Measurements from ENCODE around the gene RBP3. TPM values are rescaled to one million over a fixed set of nuclear protein-coding genes. Genes with fewer than 3 reads are reported as not detected.

The RBP3 gene
- total RNA-seq, 2 donors from 2014 or later, result not detected

- H3K36me3 ChIP-seq, result no peaks in the 10 kb centered on the region
- DNase-seq (ENCODE audit: low spot score) (no peak), ATAC-seq (ENCODE audit: insufficient number of reproducible peaks, low FRiP score, low read depth) (no peak)
- no peaks in the 10 kb centered on the region for H3K9me3 ChIP-seq
- TF ChIP-seq CTCF (IDR thresholded peaks at IDR 0.05), result no peak
- no peak overlapping the region for H3K27ac ChIP-seq
- no peaks in the 10 kb centered on the region for H3K27me3 ChIP-seq (replicated peaks; ENCODE audit: insufficient read depth)
- peaks cover 0 to 6% of the 10 kb centered on the region in 2 donors for H3K4me1 ChIP-seq (ENCODE audit: control insufficient read depth in 1 of 2, low read depth in 2 of 2)
- no peak overlapping the region for H3K4me3 ChIP-seq
These were observed 12.3 kb upstream of the RBP3 start for GRCh38 chr10:47335906-47336305.

DNA sequence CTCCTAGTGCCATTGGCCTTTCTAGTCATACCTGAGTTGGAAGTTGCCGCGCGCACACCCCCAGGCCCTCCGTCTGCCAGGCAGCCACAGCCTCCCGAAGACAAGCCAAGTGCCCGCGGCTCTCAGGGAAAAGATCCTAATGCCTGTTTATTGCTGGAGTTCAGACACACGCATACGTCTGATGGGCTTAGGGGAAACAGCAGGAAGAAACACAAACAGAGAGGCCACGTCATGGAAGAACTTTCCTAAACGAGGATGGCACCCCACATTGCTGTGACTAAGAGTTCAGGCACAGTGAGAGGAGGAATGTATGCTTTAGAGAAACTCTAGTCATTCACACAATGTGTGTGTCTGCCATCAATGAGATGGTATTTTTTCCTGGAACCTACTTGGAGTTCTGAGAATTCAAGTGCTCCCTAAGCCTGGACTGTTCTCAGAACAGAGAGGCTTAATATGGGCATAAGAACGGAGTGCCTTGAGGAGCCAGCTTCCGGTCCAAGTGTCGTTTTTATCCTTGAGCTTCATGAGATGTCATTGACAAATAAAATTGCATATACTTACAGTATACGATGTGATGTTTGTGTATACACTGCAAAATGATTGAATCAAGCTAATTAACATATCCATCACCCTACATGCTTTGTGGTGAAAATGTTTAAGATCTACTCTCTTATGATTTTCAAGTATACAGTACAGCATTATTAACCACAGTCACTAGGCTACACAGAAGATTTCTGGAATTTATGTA lies 11.6 kb upstream of the RBP3 start:
- no peak for TF ChIP-seq CTCF (IDR thresholded peaks at IDR 0.05)
- Histone ChIP-seq H3K27me3 (replicated peaks; ENCODE audit: insufficient read depth) (no peaks in the 10 kb centered on the region), H3K9me3 (no peaks in the 10 kb centered on the region), H3K36me3 (no peaks in the 10 kb centered on the region), H3K27ac (no peak overlapping the region), H3K4me3 (no peak overlapping the region), H3K4me1 (ENCODE audit: control insufficient read depth in 1 of 2, low read depth in 2 of 2) (peaks cover 0 to 6% of the 10 kb centered on the region in 2 donors)
- no peak for ATAC-seq (ENCODE audit: insufficient number of reproducible peaks, low FRiP score, low read depth)
- no peak for DNase-seq (ENCODE audit: low spot score)

GRCh38 chr10:47337310-47337709 lies 10.9 kb upstream of the RBP3 start:
- no peak for DNase-seq (ENCODE audit: low spot score)
- Histone ChIP-seq H3K27ac (no peak overlapping the region), H3K4me1 (ENCODE audit: control insufficient read depth in 1 of 2, low read depth in 2 of 2) (peaks cover 0 to 6% of the 10 kb centered on the region in 2 donors), H3K9me3 (no peaks in the 10 kb centered on the region), H3K27me3 (replicated peaks; ENCODE audit: insufficient read depth) (no peaks in the 10 kb centered on the region), H3K36me3 (no peaks in the 10 kb centered on the region), H3K4me3 (no peak overlapping the region)
- no peak for TF ChIP-seq CTCF (IDR thresholded peaks at IDR 0.05)
- no peak for ATAC-seq (ENCODE audit: insufficient number of reproducible peaks, low FRiP score, low read depth)

GRCh38 chr10:47339186-47339735 lies 8.9 kb upstream of the RBP3 start:
- no peak for ATAC-seq (ENCODE audit: insufficient number of reproducible peaks, low FRiP score, low read depth)
- peaks cover 0 to 6% of the 10 kb centered on the region in 2 donors for H3K4me1 ChIP-seq (ENCODE audit: control insufficient read depth in 1 of 2, low read depth in 2 of 2)
- no peak for DNase-seq (ENCODE audit: low spot score)
- H3K4me3 ChIP-seq, result no peak overlapping the region
- H3K9me3 ChIP-seq, result no peaks in the 10 kb centered on the region
- no peak overlapping the region for H3K27ac ChIP-seq
- H3K36me3 ChIP-seq, result no peaks in the 10 kb centered on the region
- no peak for TF ChIP-seq CTCF (IDR thresholded peaks at IDR 0.05)
- no peaks in the 10 kb centered on the region for H3K27me3 ChIP-seq (replicated peaks; ENCODE audit: insufficient read depth)

DNA sequence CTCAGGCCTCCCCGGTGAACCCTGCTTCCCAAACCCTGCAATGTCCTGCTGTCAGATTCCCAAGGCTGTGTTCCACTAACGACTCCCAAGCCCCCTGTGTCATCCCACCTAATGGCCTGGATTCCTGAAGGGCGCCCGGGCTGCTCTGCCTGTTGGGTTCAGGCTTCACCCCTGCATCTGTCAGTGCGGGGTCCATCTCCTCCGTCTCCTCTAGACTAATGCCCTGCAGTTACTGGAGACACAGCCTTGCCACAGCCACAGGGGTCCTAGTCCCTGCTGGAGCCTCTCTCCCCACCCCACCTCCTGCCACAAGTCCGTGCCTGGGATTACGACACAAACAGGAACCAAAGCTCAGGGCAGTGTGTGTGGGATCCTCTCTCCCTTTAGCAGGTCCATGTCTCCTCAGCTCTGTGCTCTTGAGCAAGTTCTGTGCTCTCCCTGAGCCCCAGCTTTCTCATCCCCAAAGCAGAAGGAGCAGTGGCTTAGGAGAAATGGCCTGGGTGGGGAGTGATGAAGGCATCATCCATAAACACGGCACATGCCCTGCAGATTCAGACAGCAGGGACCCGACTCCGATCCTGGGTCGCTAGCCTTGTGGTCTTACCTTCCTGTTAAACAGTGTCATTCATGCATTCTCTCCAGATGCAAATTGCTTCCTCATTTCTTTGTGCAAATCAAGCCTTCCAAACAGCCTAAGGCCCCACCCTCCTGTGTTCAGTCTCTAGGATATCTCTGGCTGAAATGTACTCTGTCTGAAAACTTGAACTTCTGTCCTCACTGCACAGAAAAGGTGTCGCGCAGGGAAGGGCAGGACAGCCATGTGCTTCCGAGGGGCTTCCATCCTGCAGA lies 8.2 kb upstream of the RBP3 start:
- DNase-seq (ENCODE audit: low spot score), result no peak

More for the DNA sequence above, 8.2 kb upstream of the RBP3 start:
- Histone ChIP-seq H3K27me3 (replicated peaks; ENCODE audit: insufficient read depth) (no peaks in the 10 kb centered on the region), H3K9me3 (no peaks in the 10 kb centered on the region), H3K27ac (no peak overlapping the region), H3K36me3 (no peaks in the 10 kb centered on the region), H3K4me3 (no peak overlapping the region), H3K4me1 (ENCODE audit: control insufficient read depth in 1 of 2, low read depth in 2 of 2) (peaks cover 0 to 6% of the 10 kb centered on the region in 2 donors)
- no peak for TF ChIP-seq CTCF (IDR thresholded peaks at IDR 0.05)
- no peak for ATAC-seq (ENCODE audit: insufficient number of reproducible peaks, low FRiP score, low read depth)

All from thoracic aorta (tissue), 2 donors.